Subcutaneous abdominal adipose tissue (tissue), 5 donors: ENCODE measurements around the gene GAS1.

Experiments used
- H3K27ac ChIP-seq: one replicate; pipeline ENCODE4 v1.7.0; 2013; ENCODE audit warnings: low read depth, mild to moderate bottlenecking, inconsistent platforms, low read length, moderate library complexity
- H3K27me3 ChIP-seq, 5 donors: one replicate each; pipeline ENCODE4 v1.7.0; 2013; ENCODE audit warnings: low read length in 5 of 5, inconsistent platforms in 1 of 5; ENCODE audit not compliant: control insufficient read depth in 5 of 5, insufficient read depth in 4 of 5
- H3K36me3 ChIP-seq, 5 donors: one replicate each; pipeline ENCODE4 v1.7.0; 2013; ENCODE audit warnings: low read length in 5 of 5; ENCODE audit not compliant: control insufficient read depth in 5 of 5, insufficient read depth in 5 of 5
- H3K4me1 ChIP-seq, 5 donors: one replicate each; pipeline ENCODE4 v1.7.0; 2013; ENCODE audit warnings: low read length in 5 of 5, mild to moderate bottlenecking in 3 of 5, moderate library complexity in 1 of 5; ENCODE audit not compliant: control insufficient read depth in 5 of 5, insufficient read depth in 5 of 5
- H3K4me3 ChIP-seq, 5 donors: one replicate each; pipeline ENCODE4 v1.7.0; 2013; ENCODE audit warnings: low read length in 5 of 5, low read depth in 1 of 5
- H3K9ac ChIP-seq, 5 donors: one replicate each; pipeline ENCODE4 v1.7.0; 2013; ENCODE audit warnings: low read length in 5 of 5, mild to moderate bottlenecking in 4 of 5, moderate library complexity in 3 of 5
- H3K9me3 ChIP-seq, 5 donors: one replicate each; pipeline ENCODE4 v1.7.0; 2013; ENCODE audit warnings: low read length in 5 of 5; ENCODE audit not compliant: control insufficient read depth in 5 of 5
- donor health status: healthy.
- donor health status: healthy.
- donor health status: healthy.
- donor health status: healthy.
- donor health status: healthy.

GAS1 gene

DNA sequence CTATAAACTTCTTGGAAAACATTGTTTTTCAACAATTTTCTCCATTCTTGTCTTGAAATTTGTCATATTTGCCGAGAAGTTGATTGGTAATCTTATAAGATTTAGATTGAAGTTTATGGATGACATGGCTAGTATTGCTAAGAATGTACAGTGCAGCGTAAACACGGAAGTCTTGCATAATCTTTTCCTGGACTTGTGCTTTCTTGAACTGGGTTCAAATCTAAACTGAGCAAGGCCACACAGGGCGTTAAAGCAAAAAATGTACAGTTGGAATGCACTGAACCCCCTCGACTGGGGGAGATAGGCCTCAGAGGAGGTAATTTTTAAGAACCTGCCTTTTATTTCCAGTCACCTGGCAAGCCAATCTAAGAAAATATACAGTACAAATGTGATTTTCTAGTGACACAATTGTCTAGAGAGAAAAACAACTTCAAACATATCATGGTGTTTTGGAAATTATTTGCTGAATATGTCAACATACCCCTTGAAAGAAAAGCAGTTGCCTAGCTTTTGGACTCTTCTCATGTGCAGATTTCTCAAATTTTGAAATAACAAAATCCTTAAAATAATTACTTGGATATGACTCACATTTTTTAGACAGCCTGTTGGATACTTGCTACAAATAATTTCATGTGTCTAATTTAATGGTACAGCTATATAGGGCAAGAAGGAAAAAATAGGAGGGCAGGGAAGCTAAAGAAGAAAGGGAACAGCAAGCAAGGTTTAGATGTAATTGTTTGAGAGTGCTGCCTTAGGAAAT lies 18.5 kb upstream of the GAS1 start:
- H3K36me3 ChIP-seq, result no peaks in the 10 kb centered on the region
- H3K4me3 ChIP-seq, result no peak overlapping the region
- H3K27me3 ChIP-seq, result no peaks in the 10 kb centered on the region
- H3K9me3 ChIP-seq, result no peaks in the 10 kb centered on the region
- H3K27ac ChIP-seq, result peak overlapping the region; percentile 25
- H3K4me1 ChIP-seq, result peaks cover 0 to 6% (median 3%) of the 10 kb centered on the region in 5 donors
- peak overlapping the region in 1 of 5 donors; percentile 27 for H3K9ac ChIP-seq

DNA sequence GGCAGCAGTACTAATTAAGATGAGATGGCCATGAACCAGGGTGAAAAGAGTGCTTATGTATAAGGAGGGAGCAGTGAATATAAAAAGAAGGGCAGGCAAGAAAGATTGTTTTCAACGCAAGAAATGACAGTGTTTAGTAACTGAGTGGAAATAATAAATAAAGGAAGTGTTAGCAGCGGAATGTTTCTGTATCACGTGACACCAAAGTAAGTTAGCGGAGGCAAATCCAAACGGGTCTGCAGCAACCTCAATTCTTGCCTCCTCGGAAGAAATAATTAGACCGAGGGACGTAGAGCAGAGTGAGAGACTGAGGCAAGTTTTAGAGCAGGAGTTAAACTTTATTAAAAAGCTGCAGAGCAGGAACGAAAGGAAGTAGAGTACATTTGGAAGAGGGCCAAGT lies 15.4 kb upstream of the GAS1 start:
- no peaks in the 10 kb centered on the region for H3K36me3 ChIP-seq
- H3K4me3 ChIP-seq, result no peak overlapping the region
- H3K9me3 ChIP-seq, result no peaks in the 10 kb centered on the region
- H3K4me1 ChIP-seq, result peaks cover 0 to 6% (median 3%) of the 10 kb centered on the region in 5 donors
- peaks cover 0 to 4% (median 3%) of the 10 kb centered on the region in 5 donors for H3K27me3 ChIP-seq
- no peak overlapping the region for H3K9ac ChIP-seq
- H3K27ac ChIP-seq, result no peak overlapping the region

DNA sequence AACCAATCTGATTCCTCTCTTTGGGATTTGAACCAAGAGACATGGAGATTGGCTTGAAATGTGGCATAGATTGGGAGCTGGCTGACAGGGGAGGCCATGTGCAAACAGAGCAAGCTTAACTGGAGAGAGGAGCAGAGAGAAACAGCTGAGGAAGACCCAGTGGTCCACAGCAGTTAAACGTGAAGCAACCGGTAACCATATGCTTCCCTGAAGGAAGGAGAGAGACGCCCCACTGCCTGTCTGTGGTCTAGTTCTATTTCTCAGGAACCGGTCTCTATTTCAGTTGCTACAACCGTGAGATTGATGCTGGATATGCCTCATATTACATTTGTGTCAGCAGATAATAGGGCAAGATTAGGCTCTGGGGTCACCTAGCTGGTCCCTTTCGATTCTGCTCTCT lies 13.6 kb upstream of the GAS1 start:
- H3K9ac ChIP-seq, result no peak overlapping the region
- peaks cover 0 to 6% (median 3%) of the 10 kb centered on the region in 5 donors for H3K4me1 ChIP-seq
- no peaks in the 10 kb centered on the region for H3K36me3 ChIP-seq
- H3K9me3 ChIP-seq, result no peaks in the 10 kb centered on the region
- H3K27me3 ChIP-seq, result peaks cover 0 to 4% (median 3%) of the 10 kb centered on the region in 5 donors
- H3K27ac ChIP-seq, result no peak overlapping the region
- H3K4me3 ChIP-seq, result no peak overlapping the region

DNA sequence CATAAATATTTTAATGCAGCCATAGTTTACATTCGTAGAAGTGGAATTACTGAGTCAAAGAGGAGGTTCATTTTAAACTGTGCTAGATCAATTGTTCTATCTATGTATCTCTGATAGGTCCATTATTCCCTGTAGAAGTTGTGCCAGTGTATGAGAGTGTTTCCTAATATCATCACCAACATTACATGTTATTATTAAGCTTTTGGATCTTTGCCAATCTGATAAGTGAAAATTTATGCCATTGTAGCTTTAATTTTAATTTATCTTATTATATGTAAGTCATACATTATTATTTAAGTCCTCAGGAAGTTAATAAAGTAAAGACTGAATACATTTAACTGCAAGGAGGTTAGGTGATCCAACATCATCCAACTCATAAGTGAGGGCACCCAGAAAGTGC lies 10.9 kb upstream of the GAS1 start:
- Histone ChIP-seq H3K9me3 (no peaks in the 10 kb centered on the region), H3K4me3 (no peak overlapping the region), H3K36me3 (no peaks in the 10 kb centered on the region), H3K27ac (no peak overlapping the region), H3K9ac (no peak overlapping the region), H3K27me3 (peaks cover 0 to 4% (median 3%) of the 10 kb centered on the region in 5 donors), H3K4me1 (peaks cover 0 to 6% (median 0%) of the 10 kb centered on the region in 5 donors)

DNA sequence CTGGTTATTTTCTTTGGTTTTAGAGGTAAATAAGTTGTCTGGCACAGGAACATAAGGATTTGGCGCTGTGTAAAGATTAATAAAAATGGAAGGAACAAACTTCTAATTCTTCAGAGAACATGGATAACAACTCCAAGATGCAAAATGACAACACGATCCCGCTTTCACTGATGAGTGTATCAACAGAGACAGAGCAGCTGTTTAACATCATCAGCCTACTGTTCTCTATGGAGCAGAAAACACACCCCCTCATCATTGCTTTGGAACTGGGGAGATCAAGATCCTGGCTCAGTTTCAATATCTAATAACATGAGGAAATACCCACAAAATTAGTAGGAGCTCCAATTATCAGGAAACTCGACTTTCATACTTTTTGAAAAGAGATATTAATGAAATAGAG lies 8.3 kb upstream of the GAS1 start:
- Histone ChIP-seq H3K36me3 (no peaks in the 10 kb centered on the region), H3K27me3 (peaks cover 0 to 4% (median 3%) of the 10 kb centered on the region in 5 donors), H3K27ac (no peak overlapping the region), H3K4me3 (no peak overlapping the region), H3K4me1 (no peaks in the 10 kb centered on the region), H3K9ac (no peak overlapping the region), H3K9me3 (no peaks in the 10 kb centered on the region)

DNA sequence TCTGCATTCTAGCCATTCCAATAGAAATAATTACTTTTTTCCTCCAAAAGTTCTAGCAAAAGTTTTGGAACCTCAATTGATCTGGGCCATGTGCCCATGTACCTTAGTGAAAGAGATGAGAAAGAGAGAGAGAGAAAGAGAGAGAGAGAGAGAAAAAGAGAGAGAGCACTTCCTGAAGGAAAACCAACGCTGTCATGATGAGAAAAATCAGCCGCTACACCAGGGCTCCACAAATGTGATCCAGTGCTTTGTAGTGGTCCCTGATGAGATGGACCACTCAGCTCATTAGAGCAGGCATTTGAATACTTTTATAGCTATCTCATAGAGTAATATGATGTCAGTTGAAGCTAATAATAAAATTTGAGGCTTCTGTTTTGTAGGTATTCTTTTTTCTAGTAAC lies 7.7 kb upstream of the GAS1 start:
- Histone ChIP-seq H3K27ac (no peak overlapping the region), H3K9ac (no peak overlapping the region), H3K9me3 (no peaks in the 10 kb centered on the region), H3K4me1 (no peaks in the 10 kb centered on the region), H3K27me3 (peaks cover 0 to 4% (median 1%) of the 10 kb centered on the region in 5 donors), H3K4me3 (no peak overlapping the region), H3K36me3 (no peaks in the 10 kb centered on the region)

DNA sequence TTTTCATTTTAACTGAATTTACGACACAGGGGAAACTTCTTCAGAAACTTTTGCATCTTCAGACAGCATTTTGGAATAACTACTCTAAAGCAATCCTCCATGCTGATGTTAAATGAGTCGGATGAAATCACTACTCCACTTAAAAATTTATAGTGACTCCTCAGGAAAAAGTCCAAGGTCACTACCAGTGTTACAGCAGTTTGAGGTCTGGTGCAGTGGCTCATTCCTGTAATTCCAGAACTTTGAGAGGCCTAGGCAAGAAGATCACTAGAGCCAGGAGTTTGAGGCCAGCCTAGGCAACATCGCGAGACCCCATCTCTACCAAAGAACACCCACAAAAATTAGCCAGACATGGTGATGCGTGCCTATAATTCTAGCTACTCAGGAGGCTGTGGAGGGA lies 5.9 kb upstream of the GAS1 start:
- peaks cover 0 to 14% (median 11%) of the 10 kb centered on the region in 5 donors for H3K4me1 ChIP-seq
- no peaks in the 10 kb centered on the region for H3K9me3 ChIP-seq
- no peaks in the 10 kb centered on the region for H3K27me3 ChIP-seq
- H3K27ac ChIP-seq, result no peak overlapping the region
- no peak overlapping the region for H3K4me3 ChIP-seq
- H3K36me3 ChIP-seq, result no peaks in the 10 kb centered on the region
- no peak overlapping the region for H3K9ac ChIP-seq

DNA sequence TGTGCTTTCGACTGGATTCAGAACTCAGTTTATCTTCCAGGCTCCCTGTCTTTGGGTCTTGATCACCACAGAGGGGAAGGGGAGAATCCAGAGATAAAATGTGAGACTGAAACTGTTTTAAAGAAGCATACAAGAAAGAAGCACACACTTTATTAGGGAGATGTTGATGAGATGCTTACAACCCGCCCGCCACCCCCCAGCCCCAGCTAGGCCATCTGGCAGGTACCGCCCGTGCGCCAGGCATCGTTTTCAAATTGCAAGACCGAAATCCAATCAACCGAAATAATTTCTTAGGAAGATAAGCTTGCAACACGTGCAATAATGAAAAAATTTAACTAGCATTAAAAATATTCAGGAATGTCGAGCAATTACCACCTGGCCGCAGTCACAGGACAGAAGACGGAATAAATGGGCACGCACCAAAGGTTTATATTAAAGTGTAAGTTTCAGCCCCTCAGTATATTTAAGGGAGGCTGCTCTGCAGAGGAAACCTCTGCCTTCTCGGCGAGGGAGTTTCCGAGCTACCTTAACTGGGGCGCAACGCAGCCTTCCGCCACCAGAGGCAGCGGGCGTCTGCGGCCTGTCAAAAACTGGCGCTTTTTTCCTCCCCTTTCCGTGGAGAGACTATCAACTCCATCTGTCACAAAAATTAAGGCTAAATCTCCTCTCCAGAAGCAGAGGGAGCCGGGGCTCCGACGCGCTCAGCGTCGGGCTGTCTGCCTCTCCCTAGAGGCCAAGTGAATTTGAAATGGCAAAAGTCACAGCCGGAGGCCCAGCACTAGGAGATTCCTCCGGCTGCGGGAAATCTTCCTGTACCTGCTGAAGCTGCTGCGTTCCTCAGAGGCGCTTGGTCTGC lies 996 bp upstream of the GAS1 start:
- Histone ChIP-seq H3K9ac (peak overlapping the region in 4 of 5 donors; percentile 57 to 79 (median 68)), H3K27me3 (no peaks in the 10 kb centered on the region), H3K4me1 (peaks cover 0 to 42% (median 32%) of the 10 kb centered on the region in 5 donors), H3K36me3 (no peaks in the 10 kb centered on the region), H3K27ac (peak overlapping the region; percentile 85), H3K9me3 (no peaks in the 10 kb centered on the region), H3K4me3 (peak overlapping the region; percentile 81 to 99 (median 89))

DNA sequence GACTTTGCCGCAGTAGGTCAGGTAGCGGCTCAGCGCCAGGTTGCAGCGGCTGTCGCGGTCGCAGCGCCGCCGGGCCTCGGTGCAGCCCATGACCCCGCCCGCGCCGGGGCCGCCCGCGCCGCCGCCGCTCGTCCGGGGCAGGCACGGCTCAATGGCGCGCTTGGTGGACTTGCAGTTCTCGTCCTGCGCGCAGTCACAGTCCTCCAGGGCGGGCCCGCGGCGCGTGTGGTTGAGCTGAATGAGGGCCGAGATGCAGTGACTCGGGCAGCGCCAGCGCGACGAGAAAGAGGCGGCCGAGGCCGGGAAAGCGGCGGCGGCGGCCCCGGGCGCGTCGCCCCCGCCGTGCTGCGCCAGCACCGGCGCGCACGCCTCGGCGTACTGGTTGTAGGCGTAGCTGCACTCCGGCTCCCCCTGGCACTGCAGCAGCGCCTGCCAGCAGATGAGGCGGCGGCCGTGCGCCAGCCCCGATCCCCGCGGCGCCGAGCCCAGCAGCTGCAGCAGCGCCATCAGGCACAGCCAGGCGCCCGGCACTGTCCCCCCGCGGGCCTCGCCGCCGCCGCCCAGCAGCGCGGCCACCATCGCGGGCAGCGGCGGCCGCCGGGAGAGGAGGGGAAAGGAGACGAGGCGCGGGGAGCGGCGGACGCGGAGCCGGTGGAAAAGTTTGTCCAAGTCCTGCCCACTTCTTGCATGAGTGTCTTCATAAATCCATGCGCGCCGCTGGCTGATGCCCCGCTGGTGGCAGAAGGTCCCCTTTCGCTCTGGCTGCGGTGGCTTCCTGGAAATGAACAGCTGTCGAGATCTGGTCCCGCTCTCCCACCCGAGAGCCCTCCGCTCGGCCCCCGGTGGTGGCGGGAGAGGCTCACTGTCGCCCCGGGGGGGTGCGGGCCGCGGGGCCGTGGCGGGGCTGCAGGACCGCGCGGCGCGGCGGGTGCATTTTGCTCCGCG lies 833 bp downstream of the GAS1 start:
- peak overlapping the region; percentile 42 to 99 (median 89) for H3K4me3 ChIP-seq
- peak overlapping the region; percentile 72 for H3K27ac ChIP-seq
- no peaks in the 10 kb centered on the region for H3K36me3 ChIP-seq
- no peaks in the 10 kb centered on the region for H3K27me3 ChIP-seq
- peaks cover 0 to 44% (median 32%) of the 10 kb centered on the region in 5 donors for H3K4me1 ChIP-seq
- no peaks in the 10 kb centered on the region for H3K9me3 ChIP-seq
- H3K9ac ChIP-seq, result peak overlapping the region in 3 of 5 donors; percentile 63 to 69 (median 64)
